Neuronal stem cell (in vitro differentiated cells): ENCODE results near the gene ASB5.
"Not testable (repeated sequence)": the region's sequence is repeated elsewhere in the genome, so short reads cannot be mapped to it uniquely, and the experiment has no call there.

Experiments
- DNase-seq: peaks from one replicate; pipeline ENCODE4 v3.0.0-alpha.2; 2013; ENCODE audit warnings: low spot score
- H2AFZ ChIP-seq: one replicate; pipeline ENCODE4 v1.6.1; 2013; ENCODE audit warnings: mild to moderate bottlenecking, low read length, inconsistent platforms
- H2AK5ac ChIP-seq: 2 replicates; pipeline ENCODE4 v1.6.1; 2013; ENCODE audit warnings: low read depth, mild to moderate bottlenecking, inconsistent platforms, low read length, moderate library complexity, mixed read lengths
- H2BK120ac ChIP-seq: 2 replicates; pipeline ENCODE4 v1.6.1; 2013; ENCODE audit warnings: low read depth, mild to moderate bottlenecking, inconsistent platforms, low read length, moderate library complexity, mixed read lengths
- H2BK12ac ChIP-seq: one replicate; pipeline ENCODE4 v1.6.1; 2013; ENCODE audit warnings: low read length, inconsistent platforms
- H2BK15ac ChIP-seq: 2 replicates; pipeline ENCODE4 v1.6.1; 2013; ENCODE audit warnings: mild to moderate bottlenecking, low read length, inconsistent platforms, mixed read lengths
- H2BK5ac ChIP-seq: one replicate; pipeline ENCODE4 v1.6.1; 2013; ENCODE audit warnings: inconsistent platforms, mild to moderate bottlenecking, low read length, moderate library complexity
- H3K14ac ChIP-seq: one replicate; pipeline ENCODE4 v1.6.1; 2013; ENCODE audit warnings: low read length, inconsistent platforms
- H3K18ac ChIP-seq: 2 replicates; pipeline ENCODE4 v1.6.1; 2013; ENCODE audit warnings: low read length, inconsistent platforms
- H3K23ac ChIP-seq: 2 replicates; pipeline ENCODE4 v1.6.1; 2013; ENCODE audit warnings: low read depth, mild to moderate bottlenecking, mixed read lengths, low read length, inconsistent platforms; ENCODE audit not compliant: poor library complexity
- H3K27ac ChIP-seq: replicated peaks from 3 replicates; pipeline ENCODE4 v1.5.1; 2013; ENCODE audit warnings: low read length, inconsistent platforms
- H3K27me3 ChIP-seq, 3 experiments: 2 replicates each; pipeline ENCODE4 v1.6.1; 2013; ENCODE audit warnings: low read length in 3 of 3, mild to moderate bottlenecking in 2 of 3, inconsistent platforms in 1 of 3, low read depth in 1 of 3, mixed read lengths in 1 of 3, moderate library complexity in 1 of 3; ENCODE audit not compliant: control insufficient read depth in 3 of 3, insufficient read depth in 3 of 3
- H3K36me3 ChIP-seq, 2 donors: replicated peaks in 1 of 2; 2 replicates each; pipeline ENCODE4 v1.6.1; 2013; ENCODE audit warnings: low read length in 2 of 2; ENCODE audit not compliant: control insufficient read depth in 2 of 2, insufficient read depth in 2 of 2
- H3K4ac ChIP-seq: 2 replicates; pipeline ENCODE4 v1.6.1; 2013; ENCODE audit warnings: inconsistent platforms, mild to moderate bottlenecking, low read length, moderate library complexity
- H3K4me1 ChIP-seq, 2 donors: 1 replicate in 1 of 2; 2 replicates in 1 of 2; pipeline ENCODE4 v1.6.1; 2013; ENCODE audit warnings: low read length in 2 of 2, low read depth in 1 of 2; ENCODE audit not compliant: control insufficient read depth in 2 of 2, insufficient read depth in 1 of 2
- H3K4me2 ChIP-seq: one replicate; pipeline ENCODE4 v1.6.1; 2013; ENCODE audit warnings: mild to moderate bottlenecking, low read length, inconsistent platforms; ENCODE audit not compliant: insufficient read depth, poor library complexity, severe bottlenecking
- H3K4me3 ChIP-seq, 2 donors: 2 replicates each; pipeline ENCODE4 v1.5.1; 2013; ENCODE audit warnings: low read length in 2 of 2, mild to moderate bottlenecking in 2 of 2, inconsistent platforms in 1 of 2, moderate library complexity in 1 of 2
- H3K79me1 ChIP-seq: one replicate; pipeline ENCODE4 v1.6.1; 2013; ENCODE audit warnings: low read depth, mild to moderate bottlenecking, inconsistent platforms, low read length, moderate library complexity
- H3K9ac ChIP-seq: one replicate; pipeline ENCODE4 v1.6.1; 2013; ENCODE audit warnings: mild to moderate bottlenecking, low read depth, low read length, inconsistent platforms; ENCODE audit not compliant: poor library complexity
- H3K9me3 ChIP-seq, 2 donors: replicated peaks in 1 of 2; 2 replicates each; pipeline versions ENCODE3 to v1.6.1; 2013; ENCODE audit warnings: low read length in 2 of 2, mild to moderate bottlenecking in 2 of 2, inconsistent platforms in 1 of 2, low read depth in 1 of 2, mixed read lengths in 1 of 2, moderate library complexity in 1 of 2; ENCODE audit not compliant: control insufficient read depth in 2 of 2, insufficient read depth in 1 of 2
- H4K8ac ChIP-seq: one replicate; pipeline ENCODE4 v1.6.1; 2013; ENCODE audit warnings: low read depth, mild to moderate bottlenecking, inconsistent platforms, low read length, moderate library complexity
- H4K91ac ChIP-seq: one replicate; pipeline ENCODE4 v1.6.1; 2013; ENCODE audit warnings: low read length, low read depth, mild to moderate bottlenecking, inconsistent platforms; ENCODE audit not compliant: poor library complexity
- WGBS, 2 donors: extraction: QIAGEN DNeasy Blood & Tissue Kit; methylation state at CpG; one replicate each; pipeline ENCODE4 v1.1.7; 2013; ENCODE audit warnings: missing lambda C conversion rate in 2 of 2, mixed read lengths in 1 of 2; ENCODE audit not compliant: insufficient read length in 2 of 2, insufficient replicate concordance in 1 of 2; ENCODE audit errors: extremely low coverage in 2 of 2; 5-methylcytosine and 5-hydroxymethylcytosine counted together

The ASB5 gene

GRCh38 chr4:176295907-176296306 lies 26.9 kb upstream of the ASB5 start:
- H2AFZ ChIP-seq, H3K4me3 ChIP-seq, H3K4ac ChIP-seq, H3K79me1 ChIP-seq, H4K8ac ChIP-seq, H2BK15ac ChIP-seq, H3K27ac ChIP-seq, DNase-seq, H3K9ac ChIP-seq, H3K4me1 ChIP-seq, H3K27me3 ChIP-seq, H3K14ac ChIP-seq, H2AK5ac ChIP-seq, H3K36me3 ChIP-seq, H4K91ac ChIP-seq, H3K23ac ChIP-seq, H3K9me3 ChIP-seq, H3K18ac ChIP-seq, H2BK12ac ChIP-seq, H2BK120ac ChIP-seq, H2BK5ac ChIP-seq, H3K4me2 ChIP-seq: not testable (repeated sequence)
- no CpG with 5 or more reads among the region's 5 CpGs for WGBS, 2 donors

GRCh38 chr4:176293660-176294059 lies 24.6 kb upstream of the ASB5 start:
- Histone ChIP-seq H3K36me3 (no peaks in the 10 kb centered on the region), H3K4me1 (peaks cover 0 to 2% of the 10 kb centered on the region in 2 donors), H3K4ac (no peak overlapping the region), H2BK120ac (no peak overlapping the region), H3K9me3 (no peaks in the 10 kb centered on the region), H3K9ac (no peak overlapping the region), H3K14ac (no peak overlapping the region), H4K91ac (no peak overlapping the region), H3K4me3 (no peak overlapping the region), H3K18ac (no peak overlapping the region), H3K27me3 (no peaks in the 10 kb centered on the region), H2AK5ac (no peak overlapping the region), H3K4me2 (no peak overlapping the region), H4K8ac (no peak overlapping the region), H2BK5ac (no peak overlapping the region), H3K27ac (no peak overlapping the region), H2BK12ac (no peak overlapping the region), H2AFZ (no peak overlapping the region), H3K79me1 (no peaks in the 10 kb centered on the region), H2BK15ac (no peak overlapping the region), H3K23ac (no peak overlapping the region)
- no CpG with 5 or more reads among the region's 1 CpG for WGBS, 2 donors
- no peak for DNase-seq

- Histone ChIP-seq H3K9me3 (no peaks in the 10 kb centered on the region), H3K27me3 (no peaks in the 10 kb centered on the region), H3K4me3 (no peak overlapping the region), H2BK12ac (no peak overlapping the region), H3K4me1 (peaks cover 0 to 4% of the 10 kb centered on the region in 2 donors), H4K91ac (no peak overlapping the region), H3K4me2 (no peak overlapping the region), H3K14ac (no peak overlapping the region), H3K4ac (no peak overlapping the region), H2BK5ac (no peak overlapping the region), H2AK5ac (no peak overlapping the region), H2BK15ac (no peak overlapping the region), H3K27ac (no peak overlapping the region), H3K9ac (no peak overlapping the region), H3K79me1 (no peaks in the 10 kb centered on the region), H4K8ac (no peak overlapping the region), H3K18ac (no peak overlapping the region), H3K36me3 (no peaks in the 10 kb centered on the region), H3K23ac (no peak overlapping the region), H2BK120ac (no peak overlapping the region), H2AFZ (no peak overlapping the region)
- no peak for DNase-seq
- WGBS, 2 donors: no CpG with 5 or more reads among the region's 1 CpG
Measured at GRCh38 chr4:176292920-176293319, 23.9 kb upstream of the ASB5 start.

GRCh38 chr4:176291748-176292147 lies 22.7 kb upstream of the ASB5 start:
- Histone ChIP-seq H2AFZ (no peak overlapping the region), H2BK120ac (no peak overlapping the region), H3K27me3 (no peaks in the 10 kb centered on the region), H3K27ac (no peak overlapping the region), H2BK12ac (no peak overlapping the region), H3K18ac (no peak overlapping the region), H2AK5ac (no peak overlapping the region), H3K36me3 (no peaks in the 10 kb centered on the region), H3K23ac (no peak overlapping the region), H3K4ac (no peak overlapping the region), H2BK5ac (no peak overlapping the region), H3K4me3 (no peak overlapping the region), H2BK15ac (no peak overlapping the region), H3K9ac (no peak overlapping the region), H3K4me1 (peaks cover 0 to 4% of the 10 kb centered on the region in 2 donors), H4K91ac (no peak overlapping the region), H4K8ac (no peak overlapping the region), H3K9me3 (no peaks in the 10 kb centered on the region), H3K14ac (no peak overlapping the region), H3K79me1 (no peaks in the 10 kb centered on the region), H3K4me2 (no peak overlapping the region)
- no CpG with 5 or more reads among the region's 3 CpGs for WGBS, 2 donors
- no peak for DNase-seq
